Panc1 (cell line): Measurements from ENCODE around the gene CHRNA1. TPM values are rescaled to one million over a fixed set of nuclear protein-coding genes. Genes with fewer than 3 reads are reported as not detected.

Source experiments
- ATAC-seq: fragments of 200-7000 bp; cut with Tn5 transposase; 2 replicates; pipeline ENCODE4 v1.9.1; 2020; ENCODE audit warnings: mild to moderate bottlenecking, moderate library complexity
- BruUV-seq: library from RNA; stranded (reverse); fragments of 400-500 nt; replicated peaks from 2 replicates; lab custom pipeline; 2021; lab: Mats Ljungman, UMichigan
- CTCF ChIA-PET: fragments of 300-600 bp; sonication (Branson Sonifier 250); formaldehyde crosslinking; loops from one replicate; lab custom pipeline; 2022; ENCODE audit warnings: antibody characterized with exemption; lab: Charles Lee
- POLR2A ChIA-PET: fragments of 300-600 bp; sonication (Branson Sonifier 250); formaldehyde crosslinking; loops from one replicate; lab custom pipeline; 2022; ENCODE audit warnings: antibody characterized with exemption; lab: Charles Lee
- DNase-seq: peaks from one replicate; pipeline ENCODE4 v3.0.0-alpha.2; 2010; ENCODE audit warnings: low read depth, low spot score
- H3K27ac ChIP-seq: 2 replicates; pipeline ENCODE4 v1.5.1; 2011; ENCODE audit warnings: mild to moderate bottlenecking, low read length, inconsistent platforms
- H3K27me3 ChIP-seq: fragments of 200-500 bp; sonication (Bioruptor generic); 2 replicates; pipeline ENCODE4 v1.6.0; 2014; ENCODE audit warnings: low read length, inconsistent platforms; ENCODE audit not compliant: control insufficient read depth, insufficient read depth
- H3K36me3 ChIP-seq: fragments of 200-500 bp; sonication (Bioruptor generic); 2 replicates; pipeline ENCODE4 v1.5.1; 2014; ENCODE audit warnings: inconsistent platforms, mild to moderate bottlenecking, low read length, moderate library complexity; ENCODE audit not compliant: control insufficient read depth, insufficient read depth
- H3K4me1 ChIP-seq: 2 replicates; pipeline ENCODE4 v1.5.1; 2011; ENCODE audit warnings: inconsistent platforms, mild to moderate bottlenecking, low read length, moderate library complexity; ENCODE audit not compliant: control insufficient read depth, insufficient read depth
- H3K4me3 ChIP-seq, 2 experiments: 2 replicates each; pipeline ENCODE4 v1.5.1; 2011 to 2012; ENCODE audit warnings: low read depth in 2 of 2, low read length in 2 of 2, mild to moderate bottlenecking in 2 of 2, inconsistent platforms in 1 of 2, moderate library complexity in 1 of 2
- H3K9me3 ChIP-seq: fragments of 200-500 bp; sonication (Bioruptor generic); 2 replicates; pipeline ENCODE4 v1.5.1; 2014; ENCODE audit warnings: low read depth, mild to moderate bottlenecking, inconsistent platforms, low read length, moderate library complexity; ENCODE audit not compliant: control insufficient read depth, insufficient read depth
- POLR2AphosphoS5 ChIP-seq: IDR thresholded peaks from 2 replicates; pipeline ENCODE4 v1.6.1; 2012; ENCODE audit warnings: mild to moderate bottlenecking, low read depth, low read length, moderate library complexity
- REST ChIP-seq, 2 experiments: IDR thresholded peaks; 2 replicates each; pipeline ENCODE4 v1.6.1; 2011 to 2012; ENCODE audit warnings: low read depth in 2 of 2, control low read depth in 1 of 2, low read length in 1 of 2, mild to moderate bottlenecking in 1 of 2, moderate library complexity in 1 of 2; ENCODE audit not compliant: insufficient read depth in 1 of 2
- SIN3A ChIP-seq: IDR thresholded peaks from 2 replicates; pipeline ENCODE4 v1.6.1; 2012; ENCODE audit warnings: low read depth, mild to moderate bottlenecking, low read length, moderate library complexity, borderline replicate concordance; ENCODE audit not compliant: insufficient read depth
- TCF7L2 ChIP-seq: IDR thresholded peaks from 2 replicates; pipeline ENCODE4 v1.6.1; 2011; ENCODE audit warnings: mild to moderate bottlenecking, low read depth, low read length, inconsistent platforms
- in situ Hi-C: cut with HindIII; loops from 2 replicates; pipeline ENCODE4 v1.10.0; 2016; ENCODE audit warnings: low sequenced_read_pairs, low pct_unique_long_range_greater_than_20kb
- intact Hi-C: fragments of 100-400 bp; cut with micrococcal nuclease; formaldehyde crosslinking; loops from one replicate; pipeline ENCODE4 v1.10.0; 2022; ENCODE audit not compliant: unreplicated experiment
- total RNA-seq: library from RNA; stranded (reverse); gene quantifications from one replicate; pipeline ENCODE4 v1.2.1, GENCODE V29; 2021; ENCODE audit not compliant: unreplicated experiment
- TF ChIP-seq, protein P1 (sequence below): fragments of 450-650 bp; IDR thresholded peaks from 2 replicates; pipeline ENCODE4 v1.5.1; 2017; ENCODE audit warnings: mild to moderate bottlenecking

Gene CHRNA1
- total RNA-seq, 1 experiment from 2014 or later, result not detected

GRCh38 chr2:174740721-174741120, 23.6 kb downstream of the CHRNA1 start:
- Histone ChIP-seq H3K27ac (no peak overlapping the region), H3K27me3 (0 out of 2 replicates have a peak, but pooled peaks cover 3% of the 10 kb centered on the region), H3K36me3 (no peaks in the 10 kb centered on the region), H3K9me3 (no peaks in the 10 kb centered on the region), H3K4me3 (no peak overlapping the region), H3K4me1 (no peaks in the 10 kb centered on the region)
- DNase-seq (no peak), ATAC-seq (no peak)
- intact Hi-C loops, result no loop called here
- ChIA-PET CTCF (interaction anchor here (0.8 to 1.3 kb wide), 2 partner anchors 8 to 41 kb away, joined by 3 read pairs; no protein-coding TSS in a partner anchor), POLR2A (no interaction called here)
- TF ChIP-seq TCF7L2 (no peak), REST (IDR thresholded peaks at IDR 0.05; ENCODE audit: insufficient read depth in 1 of 2, low read depth in 2 of 2, low read length in 1 of 2) (no peak), SIN3A (no peak), POLR2AphosphoS5 (no peak)
- TF ChIP-seq, protein P1, sequence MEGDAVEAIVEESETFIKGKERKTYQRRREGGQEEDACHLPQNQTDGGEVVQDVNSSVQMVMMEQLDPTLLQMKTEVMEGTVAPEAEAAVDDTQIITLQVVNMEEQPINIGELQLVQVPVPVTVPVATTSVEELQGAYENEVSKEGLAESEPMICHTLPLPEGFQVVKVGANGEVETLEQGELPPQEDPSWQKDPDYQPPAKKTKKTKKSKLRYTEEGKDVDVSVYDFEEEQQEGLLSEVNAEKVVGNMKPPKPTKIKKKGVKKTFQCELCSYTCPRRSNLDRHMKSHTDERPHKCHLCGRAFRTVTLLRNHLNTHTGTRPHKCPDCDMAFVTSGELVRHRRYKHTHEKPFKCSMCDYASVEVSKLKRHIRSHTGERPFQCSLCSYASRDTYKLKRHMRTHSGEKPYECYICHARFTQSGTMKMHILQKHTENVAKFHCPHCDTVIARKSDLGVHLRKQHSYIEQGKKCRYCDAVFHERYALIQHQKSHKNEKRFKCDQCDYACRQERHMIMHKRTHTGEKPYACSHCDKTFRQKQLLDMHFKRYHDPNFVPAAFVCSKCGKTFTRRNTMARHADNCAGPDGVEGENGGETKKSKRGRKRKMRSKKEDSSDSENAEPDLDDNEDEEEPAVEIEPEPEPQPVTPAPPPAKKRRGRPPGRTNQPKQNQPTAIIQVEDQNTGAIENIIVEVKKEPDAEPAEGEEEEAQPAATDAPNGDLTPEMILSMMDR, result no peak
- in situ Hi-C loops, result no loop called here
- BruUV-seq, result no TSS peak

GRCh38 chr2:174738841-174739240, 25.4 kb downstream of the CHRNA1 start:
- ATAC-seq (no peak), DNase-seq (no peak)
- ChIA-PET POLR2A (no interaction called here), CTCF (no interaction called here)
- BruUV-seq, result no TSS peak
- intact Hi-C loops, result no loop called here
- Histone ChIP-seq H3K9me3 (no peaks in the 10 kb centered on the region), H3K4me1 (no peaks in the 10 kb centered on the region), H3K27ac (no peak overlapping the region), H3K36me3 (no peaks in the 10 kb centered on the region), H3K4me3 (no peak overlapping the region), H3K27me3 (0 out of 2 replicates have a peak, but pooled peaks cover 3% of the 10 kb centered on the region)
- in situ Hi-C loops, result no loop called here
- TF ChIP-seq REST (IDR thresholded peaks at IDR 0.05; ENCODE audit: insufficient read depth in 1 of 2, low read depth in 2 of 2, low read length in 1 of 2) (no peak), POLR2AphosphoS5 (no peak), SIN3A (no peak), TCF7L2 (no peak)
- TF ChIP-seq, protein P1, result no peak
